Activated B cell treated with CpG ODN at 0.5 μM for 24 hours (primary cell): ENCODE measurements around the gene ZNF655. TPM values are rescaled to one million over a fixed set of nuclear protein-coding genes. Genes with fewer than 3 reads are reported as not detected.
"Not testable (repeated sequence)": the region's sequence is repeated elsewhere in the genome, so short reads cannot be mapped to it uniquely, and the experiment has no call there.

Source experiments
- ATAC-seq: fragments of 200-7000 bp; cut with Tn5 transposase; one replicate; pipeline ENCODE4 v1.10.0; 2021; ENCODE audit warnings: low read depth, mild to moderate bottlenecking, moderate library complexity
- CTCF ChIA-PET: fragments of 350-600 bp; sonication (Branson Sonifier 250); formaldehyde crosslinking; loops from one replicate; lab custom pipeline; 2021; ENCODE audit warnings: antibody characterized with exemption; lab: Charles Lee
- POLR2A ChIA-PET: fragments of 350-600 bp; sonication (Branson Sonifier 250); formaldehyde crosslinking; loops from one replicate; lab custom pipeline; 2021; ENCODE audit warnings: antibody characterized with exemption; lab: Charles Lee
- DNase-seq: peaks from one replicate; pipeline ENCODE4 v3.0.0; 2022
- H3K27ac Mint-ChIP-seq: one replicate; pipeline ENCODE4 v1.8.0; 2020; ENCODE audit warnings: mixed read lengths
- H3K27me3 Mint-ChIP-seq: one replicate; pipeline ENCODE4 v1.8.0; 2021; ENCODE audit warnings: mixed read lengths
- H3K36me3 Mint-ChIP-seq: one replicate; pipeline ENCODE4 v1.8.0; 2021; ENCODE audit warnings: low read depth, mixed read lengths
- H3K4me1 Mint-ChIP-seq: one replicate; pipeline ENCODE4 v1.8.0; 2021; ENCODE audit warnings: mixed read lengths
- H3K4me3 Mint-ChIP-seq: one replicate; pipeline ENCODE4 v1.8.0; 2020; ENCODE audit warnings: mild to moderate bottlenecking, mixed read lengths
- H3K9me3 Mint-ChIP-seq: one replicate; pipeline ENCODE4 v1.8.0; 2020; ENCODE audit warnings: mixed read lengths
- CTCF ChIP-seq: fragments of 200-600 bp; IDR thresholded peaks from one replicate; pipeline ENCODE4 v1.8.0; 2022; ENCODE audit warnings: antibody characterized with exemption, mild to moderate bottlenecking
- intact Hi-C: fragments of 100-400 bp; cut with micrococcal nuclease; formaldehyde crosslinking; loops from one replicate; pipeline ENCODE4 v1.15.1; 2024
- total RNA-seq: library from RNA; stranded (reverse); gene quantifications from 2 replicates; pipeline ENCODE4 v1.2.3, GENCODE V29; 2022

ZNF655 gene
- total RNA-seq, 1 donor from 2014 or later: 116 TPM

- intact Hi-C loops: no loop called here
- POLR2A ChIA-PET: no interaction called here
- CTCF ChIA-PET: no interaction called here
- TF ChIP-seq CTCF: no peak
- H3K27ac Mint-ChIP-seq: peak overlapping the region; percentile 16
- no peaks in the 10 kb centered on the region for H3K9me3 Mint-ChIP-seq
- ATAC-seq (no peak), DNase-seq (no peak)
- no peaks in the 10 kb centered on the region for H3K27me3 Mint-ChIP-seq
- H3K36me3 Mint-ChIP-seq: peaks cover 66% of the 10 kb centered on the region
- peaks cover 43% of the 10 kb centered on the region for H3K4me1 Mint-ChIP-seq
- no peak overlapping the region for H3K4me3 Mint-ChIP-seq
Measured at GRCh38 chr7:99562114-99562784, 3.8 kb downstream of the ZNF655 start.

- Mint-ChIP-seq H3K27ac (peak overlapping the region; percentile 16), H3K4me3 (no peak overlapping the region), H3K9me3 (no peaks in the 10 kb centered on the region), H3K4me1 (peaks cover 37% of the 10 kb centered on the region), H3K27me3 (no peaks in the 10 kb centered on the region), H3K36me3 (peaks cover 67% of the 10 kb centered on the region)
- no peak for ATAC-seq
- ChIA-PET POLR2A (interaction anchor here (0.6 kb wide), 2 partner anchors 11 to 123 kb away, joined by 3 read pairs; partner anchors contain the start of gene FAM200A), CTCF (no interaction called here)
- no peak for DNase-seq
- TF ChIP-seq CTCF: no peak
- intact Hi-C loops: no loop called here
Measured at GRCh38 chr7:99562832-99563231, 4.4 kb downstream of the ZNF655 start.

- Mint-ChIP-seq H3K27me3 (no peaks in the 10 kb centered on the region), H3K4me1 (peaks cover 33% of the 10 kb centered on the region), H3K9me3 (no peaks in the 10 kb centered on the region), H3K4me3 (no peak overlapping the region), H3K27ac (peak overlapping the region; percentile 9), H3K36me3 (peaks cover 62% of the 10 kb centered on the region)
- ATAC-seq: no peak
- ChIA-PET CTCF (no interaction called here), POLR2A (interaction anchor here (0.6 kb wide), 2 partner anchors 12 to 124 kb away, joined by 3 read pairs; partner anchors contain the start of gene FAM200A)
- intact Hi-C loops: no loop called here
- DNase-seq: no peak
- no peak for TF ChIP-seq CTCF
Measured at GRCh38 chr7:99563650-99564049, 5.2 kb downstream of the ZNF655 start.

GRCh38 chr7:99568770-99569169 is 10.3 kb downstream of the ZNF655 start:
- POLR2A ChIA-PET, ATAC-seq, CTCF ChIA-PET, H3K27me3 Mint-ChIP-seq, H3K27ac Mint-ChIP-seq, H3K4me3 Mint-ChIP-seq, H3K4me1 Mint-ChIP-seq, H3K9me3 Mint-ChIP-seq, intact Hi-C loops, DNase-seq: not testable (repeated sequence)
- peaks cover 66% of the 10 kb centered on the region for H3K36me3 Mint-ChIP-seq

DNA sequence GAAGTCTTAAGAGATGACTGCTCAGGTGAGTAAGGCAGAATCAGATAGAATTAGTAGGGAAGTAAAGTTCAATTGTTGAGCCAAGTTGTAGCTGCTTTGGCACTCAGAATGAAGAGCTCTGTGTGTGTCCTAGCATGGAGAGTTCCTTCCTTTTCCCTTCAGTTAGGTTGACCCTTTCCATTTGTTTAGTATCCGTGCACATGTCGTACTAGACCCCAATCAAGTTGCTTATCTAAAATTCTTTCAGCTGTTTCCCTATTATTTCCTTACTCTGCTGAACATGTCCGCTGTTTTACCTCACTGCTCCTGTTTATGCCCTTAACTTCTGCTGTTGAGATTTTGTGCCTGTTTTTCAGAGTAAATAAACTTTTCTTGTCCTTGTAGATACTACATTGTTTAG is 13.3 kb downstream of the ZNF655 start:
- Mint-ChIP-seq H3K27me3 (no peaks in the 10 kb centered on the region), H3K27ac (no peak overlapping the region), H3K36me3 (peaks cover 49% of the 10 kb centered on the region), H3K9me3 (no peaks in the 10 kb centered on the region), H3K4me1 (no peaks in the 10 kb centered on the region), H3K4me3 (no peak overlapping the region)
- intact Hi-C loops: no loop called here
- ATAC-seq (no peak), DNase-seq (no peak)
- ChIA-PET POLR2A (interaction anchor here (0.6 to 1.2 kb wide), 2 partner anchors 13 to 49 kb away, joined by 3 to 4 read pairs; partner anchors contain the start of gene ZNF655), CTCF (no interaction called here)
- no peak for TF ChIP-seq CTCF
